Measurements from ENCODE around the gene FOXG1. TPM values are rescaled to one million over a fixed set of nuclear protein-coding genes. Genes with fewer than 3 reads are reported as not detected.

FOXG1 gene
- total RNA-seq, 1 donor from 2014 or later, result not detected

DNA sequence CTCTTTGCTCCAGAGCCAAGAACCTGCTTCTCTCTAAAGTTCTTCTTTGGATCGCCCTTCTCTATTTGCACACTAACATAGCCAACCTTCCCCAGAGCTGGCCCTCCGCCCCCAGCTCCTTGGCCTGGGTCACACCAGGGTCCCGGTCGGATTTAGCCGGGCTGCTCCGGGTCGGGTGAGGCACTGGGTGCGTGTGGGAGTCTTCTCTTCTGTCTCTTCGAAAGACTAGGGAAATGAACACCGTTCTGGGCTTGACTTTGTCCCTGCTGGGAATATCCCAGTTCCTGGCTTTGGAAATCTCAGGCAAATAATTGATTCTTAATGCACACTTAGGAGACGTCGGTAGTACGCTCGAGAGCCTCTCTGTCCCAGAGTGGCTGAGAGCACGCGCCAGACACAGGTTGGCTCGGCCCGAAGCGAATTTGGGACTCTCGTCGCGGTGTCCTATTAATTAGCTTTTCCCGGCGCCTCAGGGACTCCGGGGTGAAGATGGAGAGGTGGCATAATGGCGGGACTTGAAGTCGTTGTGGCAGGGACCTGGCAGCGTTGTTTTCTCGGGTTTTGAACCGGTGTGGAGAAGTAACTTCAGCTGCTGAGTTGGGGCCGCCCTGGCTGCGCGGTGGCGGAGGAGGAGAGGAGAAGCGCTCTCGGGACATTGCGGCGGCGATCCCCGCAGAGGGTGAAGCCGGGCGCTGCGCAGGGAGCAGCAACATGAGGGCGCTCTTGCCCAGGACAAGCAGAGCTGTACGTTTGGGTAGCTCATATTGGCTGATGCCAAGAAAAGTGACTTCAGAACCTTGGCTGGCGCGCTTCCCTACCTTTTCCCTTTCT is 7.5 kb downstream of the FOXG1 start:
- no peak for ATAC-seq
- DNase-seq, result peak; percentile 23
- intact Hi-C loops (cut with micrococcal nuclease), result no loop called here

DNA sequence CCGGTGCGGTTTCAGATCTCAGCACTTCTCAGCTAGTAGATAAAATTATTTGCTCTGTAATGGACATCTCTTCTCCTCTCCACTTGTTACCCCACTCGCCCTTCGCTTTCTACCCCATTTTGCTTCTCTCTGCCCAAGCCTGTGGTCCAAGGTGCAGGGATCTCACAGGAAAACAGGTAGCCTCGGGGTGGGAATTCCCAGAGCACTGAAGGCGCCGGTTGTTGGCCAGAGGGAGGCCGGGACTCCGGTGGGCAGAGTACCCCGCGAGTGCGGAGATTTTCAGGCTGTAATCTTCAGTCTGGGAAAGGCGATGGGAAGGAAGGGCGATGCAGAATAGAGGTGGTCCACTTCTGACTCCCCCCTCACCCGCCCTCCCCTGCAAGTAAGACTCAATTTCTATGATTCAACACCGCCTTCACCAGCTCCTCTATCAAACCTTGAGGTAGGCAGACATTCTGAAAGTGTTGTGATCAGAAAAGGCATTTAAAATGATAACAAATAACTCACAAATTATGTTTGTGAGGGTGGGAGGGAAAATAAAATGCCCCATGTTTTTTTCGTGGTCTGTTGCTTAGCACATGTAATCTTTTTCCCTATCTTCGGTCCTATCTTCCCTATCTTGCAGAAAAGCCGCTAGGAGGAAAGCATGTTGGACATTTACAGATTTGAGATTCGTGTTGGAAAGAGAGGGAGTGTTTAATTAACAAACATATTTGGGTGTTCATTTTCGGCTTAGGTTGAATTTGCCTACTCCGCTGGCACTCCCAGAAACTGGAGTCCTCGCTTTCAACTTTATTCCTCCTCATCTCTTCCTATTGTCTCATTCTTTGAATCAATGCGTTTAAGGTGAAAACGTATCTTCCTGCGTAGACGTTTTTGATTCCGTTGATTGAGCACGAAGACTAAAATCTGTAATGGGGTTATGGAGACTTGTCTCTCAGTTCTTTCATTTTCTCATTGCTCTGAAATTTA is 8.5 kb downstream of the FOXG1 start:
- no peak for DNase-seq
- intact Hi-C loops (cut with micrococcal nuclease), result no loop called here
- ATAC-seq, result no peak

DNA sequence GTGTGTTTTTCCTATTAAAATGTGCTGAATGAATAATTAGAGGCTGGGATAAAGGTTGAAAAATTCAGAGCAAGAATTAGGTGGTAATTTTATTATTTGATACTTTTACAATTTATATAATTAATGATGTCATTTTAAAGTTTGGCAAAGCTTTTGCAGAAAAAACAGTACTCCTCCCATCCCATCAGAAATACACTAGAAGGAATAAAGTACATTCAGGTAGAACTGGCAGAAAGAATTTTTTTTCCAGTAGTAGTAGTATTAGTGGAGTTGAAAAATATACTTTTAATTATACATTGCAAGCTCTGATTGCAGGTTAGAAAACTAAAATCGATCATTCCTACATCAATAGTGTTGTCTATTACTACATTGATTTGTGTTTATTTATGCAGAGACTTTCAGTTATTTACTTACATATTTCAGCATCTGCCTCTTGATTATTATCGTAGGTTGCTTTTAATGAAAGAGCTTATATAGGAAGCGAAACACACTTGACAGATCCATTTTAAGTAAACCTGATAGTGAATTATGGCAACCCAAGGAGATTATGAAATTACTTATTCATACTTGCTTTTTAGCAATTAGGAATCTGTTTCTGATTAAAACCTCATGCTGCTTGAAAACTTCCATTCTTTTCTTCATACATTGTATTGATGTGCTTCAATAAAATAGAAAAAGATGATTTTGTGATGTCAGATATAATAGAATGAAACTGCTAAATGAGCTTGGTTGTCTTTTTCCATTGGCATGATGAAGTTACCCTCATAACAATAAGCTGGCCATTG is 10.1 kb downstream of the FOXG1 start:
- ATAC-seq (no peak), DNase-seq (no peak)
- intact Hi-C loops (cut with micrococcal nuclease), result no loop called here

DNA sequence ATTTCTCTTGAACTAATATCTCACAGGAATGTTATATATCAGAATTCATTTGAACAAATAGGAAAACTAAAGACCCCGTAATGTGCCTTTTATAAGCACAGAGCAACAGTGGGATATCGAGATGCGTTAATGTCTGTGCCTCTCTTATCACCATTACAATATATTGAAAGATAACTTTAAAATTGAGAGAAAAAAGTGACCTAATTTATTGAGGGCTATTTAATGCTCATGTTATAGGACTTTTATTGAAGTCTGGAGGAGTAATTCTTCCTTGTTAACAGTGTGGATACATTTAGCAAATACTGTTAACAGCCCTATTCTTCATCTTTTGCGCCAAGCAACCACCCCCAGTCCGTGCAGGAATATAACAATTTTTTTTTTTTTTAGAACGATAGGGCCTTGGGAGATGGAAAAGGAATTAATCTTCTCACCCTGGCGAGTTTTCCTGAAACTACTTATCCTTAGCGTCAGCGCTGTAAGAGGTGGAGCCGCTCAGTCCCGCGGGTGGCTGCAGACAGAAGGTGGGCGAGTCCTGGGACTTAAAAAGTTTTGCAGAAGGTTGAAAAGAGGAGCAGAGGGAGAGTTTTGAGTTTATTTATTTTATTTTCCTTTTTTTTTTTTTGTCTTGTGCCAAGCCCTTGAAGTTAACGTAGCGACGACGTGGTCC is 11.0 kb downstream of the FOXG1 start:
- intact Hi-C loops (cut with micrococcal nuclease), result no loop called here
- ATAC-seq (no peak), DNase-seq (no peak)

DNA sequence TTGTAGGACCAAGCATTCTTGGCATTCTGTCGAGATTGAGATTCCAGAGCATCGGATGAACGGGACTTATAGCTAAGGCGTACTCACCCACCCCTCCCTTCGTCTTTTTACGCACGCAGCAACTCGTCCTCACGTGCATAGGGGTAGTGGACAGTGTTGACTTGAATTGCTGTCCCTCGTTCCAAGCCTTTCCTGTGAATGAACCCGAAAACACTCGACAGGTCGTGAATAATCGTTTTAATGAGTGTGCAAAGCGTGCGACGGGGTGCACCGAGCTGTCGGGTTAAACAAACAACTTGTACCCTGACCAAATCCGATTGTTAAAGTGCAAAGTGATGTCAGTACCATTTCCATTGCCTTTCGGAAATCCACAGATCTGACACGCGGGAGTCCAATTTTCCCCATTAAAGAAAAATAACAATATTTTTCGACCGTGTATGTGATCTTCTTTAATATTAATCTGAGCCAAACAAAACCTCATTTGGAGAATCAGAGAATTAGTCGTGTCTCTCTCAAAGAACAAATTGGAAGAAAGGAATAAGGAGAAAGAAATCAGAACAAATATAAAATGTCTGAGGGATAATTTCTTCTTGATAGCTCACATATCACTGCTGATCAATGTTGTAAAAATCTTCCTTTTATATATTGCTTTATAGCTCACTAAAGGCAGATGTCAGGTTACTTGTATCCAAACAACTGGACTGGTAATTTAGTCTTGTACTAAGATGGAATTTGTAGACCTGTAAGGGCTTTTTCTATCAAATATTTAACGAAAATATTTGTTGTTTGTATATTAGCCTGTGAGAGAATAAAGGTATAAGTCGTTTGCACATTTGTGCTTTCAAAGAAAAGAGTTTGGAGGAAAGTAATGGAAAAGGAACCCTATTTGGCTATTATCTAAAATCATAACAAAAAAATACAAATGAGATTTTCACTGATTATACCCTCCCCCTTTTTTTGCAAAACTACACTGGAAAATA is 11.8 kb downstream of the FOXG1 start:
- intact Hi-C loops (cut with micrococcal nuclease), result no loop called here
- ATAC-seq, result no peak
- no peak for DNase-seq

DNA sequence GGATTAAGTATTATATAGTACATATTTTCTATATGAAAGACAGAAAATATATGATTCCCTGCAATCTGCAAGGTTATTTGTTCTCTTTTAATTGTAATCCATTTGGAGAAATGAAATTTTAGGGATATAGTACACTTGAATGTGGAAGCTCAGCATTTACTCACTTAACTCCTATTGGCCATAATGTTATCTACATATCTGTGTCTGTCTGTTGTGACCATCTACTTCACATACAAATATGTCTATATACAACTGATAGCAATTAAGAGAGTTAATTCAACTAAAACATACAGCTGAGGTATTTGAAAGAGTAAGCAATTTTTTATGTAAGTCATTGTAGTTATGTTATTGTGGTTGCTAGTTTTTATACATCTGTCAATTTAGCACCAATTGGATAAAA is 12.9 kb downstream of the FOXG1 start:
- intact Hi-C loops (cut with micrococcal nuclease), result no loop called here
- DNase-seq (no peak), ATAC-seq (no peak)

DNA sequence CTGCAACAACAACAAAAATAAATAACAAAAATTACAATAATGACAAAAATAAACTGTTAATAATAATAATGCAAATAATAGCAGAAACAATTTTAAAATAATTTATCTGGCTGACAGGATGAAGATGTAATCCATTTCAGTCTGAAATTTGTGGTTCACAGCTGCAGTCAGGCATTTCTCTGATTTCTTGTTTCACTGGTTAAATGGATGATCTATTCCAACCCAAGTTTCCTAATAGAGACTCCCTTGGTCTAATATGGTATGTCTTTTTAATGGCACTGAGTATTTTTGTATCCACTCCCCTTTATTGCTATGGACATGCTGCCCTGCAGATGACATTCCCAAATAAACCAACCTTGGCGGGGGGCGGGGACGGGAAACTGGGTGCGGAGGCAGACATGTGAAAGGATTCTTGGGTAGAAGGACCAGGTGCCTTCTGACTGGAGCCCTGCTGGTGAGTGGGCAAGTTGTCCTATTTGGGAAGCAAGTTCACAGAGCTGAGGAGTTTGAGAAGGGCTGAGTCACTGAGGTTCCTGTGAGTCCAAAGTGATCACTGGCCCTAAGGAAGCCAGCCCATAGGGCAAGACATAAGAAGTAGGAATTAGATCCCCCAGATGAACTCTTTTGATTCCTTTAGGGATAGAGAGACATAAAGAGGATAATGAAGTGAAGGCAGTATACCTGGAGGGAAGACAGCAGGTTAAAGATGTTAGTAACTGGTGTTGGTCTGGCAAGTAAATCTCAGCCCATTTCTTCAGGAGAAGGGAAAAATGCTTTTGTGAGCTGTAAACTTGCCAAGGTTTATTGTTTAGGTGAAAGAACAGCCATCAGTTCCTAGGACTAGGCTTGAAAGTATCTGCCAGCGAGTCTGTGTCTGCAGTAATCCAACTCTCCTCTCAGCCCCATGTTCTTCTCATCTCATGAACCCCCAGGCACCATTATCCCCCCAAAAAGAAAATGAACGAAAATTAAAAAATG is 14.5 kb downstream of the FOXG1 start:
- ATAC-seq (no peak), DNase-seq (no peak)
- intact Hi-C loops (cut with micrococcal nuclease), result no loop called here

DNA sequence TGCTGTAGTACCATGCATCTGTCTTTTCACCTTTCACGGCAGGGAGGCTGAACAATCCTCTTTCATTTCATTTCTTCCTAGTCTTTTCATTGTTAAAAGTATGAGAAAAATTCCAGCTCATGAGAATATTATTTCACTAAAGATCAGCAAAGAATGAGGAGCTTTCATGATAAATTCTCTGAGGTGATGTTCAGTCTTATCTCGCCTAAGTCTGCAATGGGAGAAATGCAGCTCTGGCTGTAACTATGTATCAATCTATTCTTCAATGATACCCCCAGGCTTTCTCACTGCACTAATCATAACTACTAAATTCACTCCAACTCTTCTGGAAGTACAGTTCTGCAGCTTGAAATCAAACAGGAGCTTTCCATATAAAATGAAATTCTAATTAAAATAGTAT is 15.7 kb downstream of the FOXG1 start:
- intact Hi-C loops (cut with micrococcal nuclease), result no loop called here
- no peak for ATAC-seq
- DNase-seq, result no peak

DNA sequence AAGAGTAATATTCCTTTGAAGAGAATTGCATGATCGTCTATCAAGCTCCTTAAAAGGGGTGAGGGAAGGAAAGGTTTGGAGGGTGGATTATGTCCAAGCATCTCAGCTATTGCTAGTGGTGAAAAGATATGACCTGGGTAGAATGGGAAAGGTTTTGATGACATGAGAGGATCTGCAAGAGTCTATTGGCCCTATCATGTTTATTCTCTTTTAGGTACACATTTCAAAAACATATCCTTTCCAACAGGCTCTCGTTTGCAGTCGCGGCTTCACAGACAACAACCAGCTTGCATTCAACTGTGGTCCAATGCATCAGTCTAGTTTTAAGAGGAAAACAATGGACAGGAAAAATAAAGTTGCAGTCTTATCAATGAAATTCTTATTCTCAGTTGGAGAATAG is 17.1 kb downstream of the FOXG1 start:
- intact Hi-C loops (cut with micrococcal nuclease), result no loop called here
- no peak for ATAC-seq
- DNase-seq, result no peak

DNA sequence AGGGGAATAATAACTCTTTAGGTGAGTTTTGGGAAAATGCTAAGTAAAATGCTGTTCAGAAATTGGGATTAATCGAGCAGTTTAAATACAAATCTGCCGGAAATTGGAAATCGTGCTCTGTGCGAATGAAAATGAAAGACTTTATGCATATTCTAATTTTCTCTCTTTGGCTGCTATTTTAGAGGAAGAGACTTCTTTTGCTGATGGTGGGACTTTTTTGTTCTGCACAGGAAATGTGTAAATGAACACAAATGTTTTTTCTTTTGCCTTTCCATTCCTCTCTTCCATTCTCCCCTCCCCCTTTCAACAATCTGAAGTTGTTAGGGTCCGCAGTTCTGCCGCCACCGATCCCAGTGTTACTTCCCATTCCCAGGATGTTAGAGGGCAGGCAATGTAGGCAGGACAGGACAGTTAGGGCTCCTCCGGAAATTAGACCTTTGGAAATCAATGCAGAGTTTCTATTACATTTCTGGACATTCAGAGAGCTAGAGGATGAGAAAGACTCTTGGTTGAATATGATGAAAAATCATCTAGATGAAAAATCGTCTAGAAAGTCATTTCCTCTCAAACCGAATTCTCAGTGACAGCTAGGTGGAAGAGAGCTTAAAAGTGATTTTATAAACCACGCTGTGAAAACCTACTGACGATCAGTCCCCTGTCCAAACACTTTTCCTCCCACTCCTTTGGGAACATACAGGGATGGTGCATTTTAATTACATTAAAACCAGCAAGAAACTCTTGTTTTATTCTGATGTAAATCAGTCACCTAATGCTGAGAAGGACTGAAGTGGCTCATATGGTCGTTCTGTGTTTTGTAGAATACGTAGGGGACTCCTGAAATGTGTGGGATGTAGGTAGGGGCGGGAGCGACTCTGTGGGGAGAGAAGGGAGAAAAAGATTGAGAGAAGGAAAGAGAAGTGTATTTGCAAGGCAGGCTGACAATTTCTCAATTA is 17.8 kb downstream of the FOXG1 start:
- no peak for DNase-seq
- ATAC-seq, result no peak
- intact Hi-C loops (cut with micrococcal nuclease), result no loop called here

DNA sequence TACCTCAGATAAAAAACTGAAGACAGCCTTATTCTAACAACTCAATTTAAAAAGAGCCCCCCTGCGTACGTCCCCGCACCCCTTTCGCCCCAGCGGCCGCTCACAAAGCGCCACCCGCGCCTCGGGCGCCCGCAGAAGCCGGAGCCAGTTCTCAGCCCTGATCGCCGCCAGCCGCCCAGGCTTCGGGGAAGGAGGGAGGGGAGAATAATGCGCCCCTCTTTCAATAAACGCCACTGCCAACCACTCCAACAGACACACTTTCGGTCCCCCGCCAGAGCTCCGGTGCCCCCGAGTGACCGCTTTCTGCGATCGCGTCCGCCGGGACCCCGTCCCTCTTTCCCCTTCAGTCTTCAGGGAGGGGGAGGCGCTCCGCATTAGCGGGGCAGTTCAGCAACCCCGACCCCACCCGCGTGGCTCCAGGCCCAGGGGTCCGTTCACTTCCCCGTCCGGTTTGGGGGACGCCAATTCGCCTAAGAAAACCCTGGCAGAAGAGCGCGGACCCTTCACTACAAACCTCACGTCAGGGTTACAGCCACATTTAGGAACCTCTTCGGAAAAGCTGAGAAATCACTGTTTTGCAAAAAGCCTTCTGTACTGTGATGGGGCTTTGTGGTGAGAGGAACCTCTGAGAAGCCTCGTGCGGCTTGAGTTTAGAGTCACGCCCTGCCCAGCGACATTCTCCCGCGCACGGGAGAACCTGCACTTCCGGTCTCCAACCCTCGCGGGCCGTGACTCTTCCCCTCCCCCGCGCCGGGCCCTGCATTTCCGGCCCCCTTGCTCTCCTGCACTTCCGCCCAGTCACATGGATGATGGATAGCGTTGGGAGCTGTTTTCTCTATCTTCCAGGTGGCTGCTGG is 18.7 kb downstream of the FOXG1 start:
- ATAC-seq (no peak), DNase-seq (no peak)
- intact Hi-C loops (cut with micrococcal nuclease), result no loop called here

DNA sequence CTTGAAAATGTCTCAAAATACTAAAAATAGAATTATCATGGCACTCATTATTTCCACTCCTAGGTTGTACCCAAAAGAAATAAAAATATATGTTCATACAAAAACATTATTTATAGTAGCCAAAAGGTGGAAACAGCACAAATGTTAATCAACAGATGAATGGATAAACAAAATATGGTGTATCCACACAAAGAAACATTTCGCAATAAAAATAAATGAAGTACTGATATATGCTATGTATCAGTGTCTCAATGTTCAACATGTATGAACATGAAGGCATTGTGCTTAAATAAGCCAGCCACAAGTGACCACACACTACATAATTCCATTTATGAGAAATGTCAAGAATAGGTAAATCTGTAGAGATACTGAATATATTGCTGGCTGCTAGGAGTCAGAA is 40.9 kb downstream of the FOXG1 start:
- ATAC-seq, result no peak
- intact Hi-C loops (cut with micrococcal nuclease), result no loop called here
- no peak for DNase-seq

DNA sequence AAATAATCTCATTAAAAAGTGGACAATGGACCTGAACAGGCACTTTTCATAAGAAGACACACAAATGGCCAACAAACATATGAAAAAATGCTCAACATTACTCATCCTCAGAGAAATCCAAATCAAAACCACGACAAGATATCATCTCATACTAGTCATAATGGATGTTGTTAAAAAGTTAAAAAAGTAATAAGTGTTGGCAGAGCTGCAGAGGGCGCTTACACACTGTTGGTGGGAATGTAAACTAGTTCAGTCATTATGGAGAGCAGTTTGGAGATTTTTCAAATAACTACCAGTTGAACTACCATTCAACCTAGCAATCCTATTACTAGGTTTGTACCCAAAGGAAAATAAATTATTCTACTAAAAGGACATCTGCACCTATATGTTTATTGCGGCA is 47.2 kb downstream of the FOXG1 start:
- no peak for ATAC-seq
- intact Hi-C loops (cut with micrococcal nuclease), result no loop called here
- no peak for DNase-seq

All from left ventricle myocardium superior (tissue), 1 donor.